SK-N-SH treated with all-trans-retinoic acid at 6 μM for 48 hours (cell line): ENCODE measurements around the gene BSPRY.

Experiments
- ATAC-seq: fragments of 200-7000 bp; cut with Tn5 transposase; 3 replicates; pipeline ENCODE4 v1.9.1; 2020; ENCODE audit warnings: mild to moderate bottlenecking, moderate library complexity
- ARNTL ChIP-seq: fragments of 450-650 bp; formaldehyde crosslinking; IDR thresholded peaks from 2 replicates; pipeline ENCODE4 v1.5.0; 2020; ENCODE audit warnings: low read depth, mild to moderate bottlenecking, moderate library complexity, borderline replicate concordance
- CSDC2 ChIP-seq: fragments of 250-450 bp; sonication (Bioruptor Pico); IDR thresholded peaks from 2 replicates; pipeline ENCODE4 v1.5.0; 2020; ENCODE audit warnings: mild to moderate bottlenecking, moderate library complexity
- ESRRG ChIP-seq: fragments of 250-450 bp; sonication (Bioruptor Pico); IDR thresholded peaks from 2 replicates; pipeline ENCODE4 v1.6.1; 2021; ENCODE audit warnings: mild to moderate bottlenecking
- OSR1 ChIP-seq: fragments of 250-450 bp; sonication (Bioruptor Pico); IDR thresholded peaks from 2 replicates; pipeline ENCODE4 v1.8.0; 2022; ENCODE audit warnings: moderate library complexity, mild to moderate bottlenecking, inconsistent platforms
- RARB ChIP-seq: fragments of 250-450 bp; sonication (Bioruptor Pico); IDR thresholded peaks from 2 replicates; pipeline ENCODE4 v1.8.0; 2021; ENCODE audit warnings: mild to moderate bottlenecking, moderate library complexity
- SNAI2 ChIP-seq: fragments of 250-450 bp; sonication (Bioruptor Pico); IDR thresholded peaks from 2 replicates; pipeline ENCODE4 v1.5.0; 2020; ENCODE audit warnings: mild to moderate bottlenecking, moderate library complexity
- TCF4 ChIP-seq: fragments of 250-450 bp; sonication (Bioruptor Pico); IDR thresholded peaks from 2 replicates; pipeline ENCODE4 v1.8.0; 2021; ENCODE audit warnings: mild to moderate bottlenecking, moderate library complexity, borderline replicate concordance
- TOX ChIP-seq: fragments of 250-450 bp; sonication (Bioruptor Pico); IDR thresholded peaks from 2 replicates; pipeline ENCODE4 v1.8.0; 2021; ENCODE audit warnings: mild to moderate bottlenecking, moderate library complexity, borderline replicate concordance
- ZC3H10 ChIP-seq: fragments of 250-450 bp; sonication (Bioruptor Pico); IDR thresholded peaks from 2 replicates; pipeline ENCODE4 v1.5.1; 2021; ENCODE audit warnings: mild to moderate bottlenecking, moderate library complexity
- ZFP3 ChIP-seq: fragments of 250-450 bp; sonication (Bioruptor Pico); IDR thresholded peaks from 2 replicates; pipeline ENCODE4 v1.5.0; 2020; ENCODE audit warnings: mild to moderate bottlenecking, moderate library complexity
- ZFP30 ChIP-seq: fragments of 450-650 bp; formaldehyde crosslinking; IDR thresholded peaks from 2 replicates; pipeline ENCODE4 v1.5.0; 2022; ENCODE audit warnings: mild to moderate bottlenecking, moderate library complexity
- ZNF565 ChIP-seq: fragments of 450-650 bp; formaldehyde crosslinking; conservative IDR thresholded peaks from 2 replicates; pipeline ENCODE4 v1.5.0; 2020; ENCODE audit warnings: low read depth, mild to moderate bottlenecking, moderate library complexity
- ZNF70 ChIP-seq: fragments of 450-650 bp; formaldehyde crosslinking; IDR thresholded peaks from 2 replicates; pipeline ENCODE4 v1.5.0; 2020; ENCODE audit warnings: mild to moderate bottlenecking, moderate library complexity
- ZNF8 ChIP-seq: fragments of 450-650 bp; formaldehyde crosslinking; IDR thresholded peaks from 2 replicates; pipeline ENCODE4 v1.5.0; 2020; ENCODE audit warnings: mild to moderate bottlenecking, moderate library complexity
- TF ChIP-seq, protein P1 (sequence below): fragments of 250-450 bp; sonication (Bioruptor Pico); IDR thresholded peaks from 2 replicates; pipeline ENCODE4 v1.5.1; 2021; ENCODE audit warnings: mild to moderate bottlenecking, moderate library complexity
- TF ChIP-seq, protein P2 (sequence below): fragments of 250-450 bp; sonication (Bioruptor Pico); IDR thresholded peaks from 2 replicates; pipeline ENCODE4 v1.8.0; 2020; ENCODE audit warnings: mild to moderate bottlenecking, moderate library complexity, borderline replicate concordance
- TF ChIP-seq, protein P3 (sequence below): fragments of 250-450 bp; sonication (Bioruptor Pico); IDR thresholded peaks from 2 replicates; pipeline ENCODE4 v1.5.0; 2020; ENCODE audit warnings: mild to moderate bottlenecking, moderate library complexity
- TF ChIP-seq, protein P4 (sequence below): fragments of 250-450 bp; sonication (Bioruptor Pico); IDR thresholded peaks from 2 replicates; pipeline ENCODE4 v1.8.0; 2021; ENCODE audit warnings: low read depth, mild to moderate bottlenecking, moderate library complexity, borderline replicate concordance

Gene BSPRY

DNA sequence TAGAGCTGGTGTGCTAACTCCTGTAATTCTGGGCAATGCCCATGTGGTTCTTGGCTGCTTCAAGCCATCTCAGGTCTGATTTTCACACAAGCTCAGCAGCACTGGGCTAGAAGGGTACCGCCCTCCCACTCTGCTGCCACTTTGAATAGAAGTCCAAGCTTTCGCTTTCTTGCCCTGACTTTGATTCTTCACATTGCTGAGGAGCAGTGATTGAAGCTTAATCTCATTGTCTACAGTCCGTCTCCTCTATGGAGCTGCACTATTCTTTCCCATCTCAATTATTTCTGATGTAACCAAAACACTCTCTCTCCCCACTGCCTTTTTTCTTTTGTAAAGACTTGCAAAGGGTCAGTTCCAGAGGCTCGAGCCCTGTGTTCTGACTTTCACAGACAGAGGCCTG is 33.3 kb upstream of the BSPRY start (continued):
- TF ChIP-seq, protein P1, sequence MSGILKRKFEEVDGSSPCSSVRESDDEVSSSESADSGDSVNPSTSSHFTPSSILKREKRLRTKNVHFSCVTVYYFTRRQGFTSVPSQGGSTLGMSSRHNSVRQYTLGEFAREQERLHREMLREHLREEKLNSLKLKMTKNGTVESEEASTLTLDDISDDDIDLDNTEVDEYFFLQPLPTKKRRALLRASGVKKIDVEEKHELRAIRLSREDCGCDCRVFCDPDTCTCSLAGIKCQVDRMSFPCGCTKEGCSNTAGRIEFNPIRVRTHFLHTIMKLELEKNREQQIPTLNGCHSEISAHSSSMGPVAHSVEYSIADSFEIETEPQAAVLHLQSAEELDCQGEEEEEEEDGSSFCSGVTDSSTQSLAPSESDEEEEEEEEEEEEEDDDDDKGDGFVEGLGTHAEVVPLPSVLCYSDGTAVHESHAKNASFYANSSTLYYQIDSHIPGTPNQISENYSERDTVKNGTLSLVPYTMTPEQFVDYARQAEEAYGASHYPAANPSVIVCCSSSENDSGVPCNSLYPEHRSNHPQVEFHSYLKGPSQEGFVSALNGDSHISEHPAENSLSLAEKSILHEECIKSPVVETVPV (CRISPR knock-in tag): no peak
- TF ChIP-seq OSR1 (CRISPR knock-in tag): no peak
- no peak for TF ChIP-seq ZFP30
- TF ChIP-seq SNAI2 (CRISPR knock-in tag): no peak
- no peak for TF ChIP-seq ZC3H10 (CRISPR knock-in tag)
- TF ChIP-seq, protein P2, sequence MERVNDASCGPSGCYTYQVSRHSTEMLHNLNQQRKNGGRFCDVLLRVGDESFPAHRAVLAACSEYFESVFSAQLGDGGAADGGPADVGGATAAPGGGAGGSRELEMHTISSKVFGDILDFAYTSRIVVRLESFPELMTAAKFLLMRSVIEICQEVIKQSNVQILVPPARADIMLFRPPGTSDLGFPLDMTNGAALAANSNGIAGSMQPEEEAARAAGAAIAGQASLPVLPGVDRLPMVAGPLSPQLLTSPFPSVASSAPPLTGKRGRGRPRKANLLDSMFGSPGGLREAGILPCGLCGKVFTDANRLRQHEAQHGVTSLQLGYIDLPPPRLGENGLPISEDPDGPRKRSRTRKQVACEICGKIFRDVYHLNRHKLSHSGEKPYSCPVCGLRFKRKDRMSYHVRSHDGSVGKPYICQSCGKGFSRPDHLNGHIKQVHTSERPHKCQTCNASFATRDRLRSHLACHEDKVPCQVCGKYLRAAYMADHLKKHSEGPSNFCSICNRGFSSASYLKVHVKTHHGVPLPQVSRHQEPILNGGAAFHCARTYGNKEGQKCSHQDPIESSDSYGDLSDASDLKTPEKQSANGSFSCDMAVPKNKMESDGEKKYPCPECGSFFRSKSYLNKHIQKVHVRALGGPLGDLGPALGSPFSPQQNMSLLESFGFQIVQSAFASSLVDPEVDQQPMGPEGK (CRISPR knock-in tag): no peak
- TF ChIP-seq ZNF8 (CRISPR knock-in tag): no peak
- TF ChIP-seq ZNF70 (CRISPR knock-in tag): no peak

DNA sequence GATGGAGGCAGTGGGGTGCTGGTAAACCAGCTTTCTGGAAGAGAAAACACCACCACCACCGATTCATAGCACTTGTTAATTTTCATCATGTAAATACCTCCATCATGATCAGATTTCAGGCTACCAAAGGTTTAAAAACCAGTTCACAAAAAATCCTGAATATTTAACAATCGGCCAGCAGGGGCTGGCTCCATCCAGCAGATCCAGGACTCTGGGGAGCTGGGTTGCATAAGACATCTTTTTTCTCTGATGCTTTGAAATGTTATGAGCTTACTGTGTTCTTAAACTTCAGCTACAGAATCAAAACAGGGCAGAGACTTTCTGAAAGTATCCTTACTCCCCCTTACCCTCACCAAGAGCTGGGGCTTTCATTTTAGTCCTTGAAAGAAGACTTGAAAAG is 31.6 kb upstream of the BSPRY start:
- ATAC-seq: no peak
- TF ChIP-seq ZNF70 (CRISPR knock-in tag) (no peak), ZNF8 (CRISPR knock-in tag) (no peak), OSR1 (CRISPR knock-in tag) (no peak)
- TF ChIP-seq, protein P3, sequence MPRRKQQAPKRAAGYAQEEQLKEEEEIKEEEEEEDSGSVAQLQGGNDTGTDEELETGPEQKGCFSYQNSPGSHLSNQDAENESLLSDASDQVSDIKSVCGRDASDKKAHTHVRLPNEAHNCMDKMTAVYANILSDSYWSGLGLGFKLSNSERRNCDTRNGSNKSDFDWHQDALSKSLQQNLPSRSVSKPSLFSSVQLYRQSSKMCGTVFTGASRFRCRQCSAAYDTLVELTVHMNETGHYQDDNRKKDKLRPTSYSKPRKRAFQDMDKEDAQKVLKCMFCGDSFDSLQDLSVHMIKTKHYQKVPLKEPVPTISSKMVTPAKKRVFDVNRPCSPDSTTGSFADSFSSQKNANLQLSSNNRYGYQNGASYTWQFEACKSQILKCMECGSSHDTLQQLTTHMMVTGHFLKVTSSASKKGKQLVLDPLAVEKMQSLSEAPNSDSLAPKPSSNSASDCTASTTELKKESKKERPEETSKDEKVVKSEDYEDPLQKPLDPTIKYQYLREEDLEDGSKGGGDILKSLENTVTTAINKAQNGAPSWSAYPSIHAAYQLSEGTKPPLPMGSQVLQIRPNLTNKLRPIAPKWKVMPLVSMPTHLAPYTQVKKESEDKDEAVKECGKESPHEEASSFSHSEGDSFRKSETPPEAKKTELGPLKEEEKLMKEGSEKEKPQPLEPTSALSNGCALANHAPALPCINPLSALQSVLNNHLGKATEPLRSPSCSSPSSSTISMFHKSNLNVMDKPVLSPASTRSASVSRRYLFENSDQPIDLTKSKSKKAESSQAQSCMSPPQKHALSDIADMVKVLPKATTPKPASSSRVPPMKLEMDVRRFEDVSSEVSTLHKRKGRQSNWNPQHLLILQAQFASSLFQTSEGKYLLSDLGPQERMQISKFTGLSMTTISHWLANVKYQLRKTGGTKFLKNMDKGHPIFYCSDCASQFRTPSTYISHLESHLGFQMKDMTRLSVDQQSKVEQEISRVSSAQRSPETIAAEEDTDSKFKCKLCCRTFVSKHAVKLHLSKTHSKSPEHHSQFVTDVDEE (CRISPR knock-in tag): no peak
- TF ChIP-seq, protein P2 (CRISPR knock-in tag): no peak
- TF ChIP-seq, protein P1 (CRISPR knock-in tag): no peak

DNA sequence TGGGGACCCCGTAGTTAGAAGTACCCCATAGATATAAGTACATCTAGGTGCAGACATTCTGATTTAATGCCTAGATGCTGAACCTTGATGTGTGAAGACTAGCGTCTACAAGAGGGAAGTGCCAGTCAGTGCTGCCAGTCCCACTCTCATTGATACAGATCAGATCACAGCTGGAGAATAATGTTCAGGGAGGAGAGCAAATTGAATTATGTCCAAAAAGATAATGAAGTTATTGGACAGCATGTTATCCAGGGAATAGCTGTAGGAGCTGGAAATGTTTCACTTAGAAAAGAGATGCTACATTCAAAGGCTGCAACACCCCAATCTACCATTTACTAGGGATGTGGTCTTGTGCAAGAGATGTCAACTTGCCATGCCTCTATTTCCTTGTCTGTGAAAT is 30.3 kb upstream of the BSPRY start:
- TF ChIP-seq OSR1 (CRISPR knock-in tag) (no peak), ZNF70 (CRISPR knock-in tag) (peak; percentile 91), TCF4 (CRISPR knock-in tag) (peak; percentile 33; the same call in 1 of the 2 replicates)
- no peak for ATAC-seq

DNA sequence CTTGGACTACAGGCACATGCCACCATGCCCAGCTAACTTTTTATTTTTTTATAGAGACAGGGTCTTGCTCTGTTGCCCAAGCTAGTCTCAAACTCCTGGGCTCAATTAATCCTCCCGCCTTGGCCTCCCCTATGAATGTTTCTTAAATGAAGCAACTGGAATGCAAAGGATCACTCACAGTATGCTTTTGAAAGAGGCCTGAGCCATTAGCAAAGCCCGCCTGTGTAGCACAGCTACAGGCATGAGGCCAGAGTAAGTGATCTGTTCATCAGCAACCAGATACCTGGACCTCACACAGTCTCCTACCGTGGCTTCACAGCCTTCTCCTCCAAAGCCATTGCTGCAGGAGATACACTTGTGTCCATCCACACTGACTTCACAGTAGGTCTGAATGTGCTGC is 29.3 kb upstream of the BSPRY start:
- ATAC-seq: no peak
- no peak for TF ChIP-seq ZNF8 (CRISPR knock-in tag)

DNA sequence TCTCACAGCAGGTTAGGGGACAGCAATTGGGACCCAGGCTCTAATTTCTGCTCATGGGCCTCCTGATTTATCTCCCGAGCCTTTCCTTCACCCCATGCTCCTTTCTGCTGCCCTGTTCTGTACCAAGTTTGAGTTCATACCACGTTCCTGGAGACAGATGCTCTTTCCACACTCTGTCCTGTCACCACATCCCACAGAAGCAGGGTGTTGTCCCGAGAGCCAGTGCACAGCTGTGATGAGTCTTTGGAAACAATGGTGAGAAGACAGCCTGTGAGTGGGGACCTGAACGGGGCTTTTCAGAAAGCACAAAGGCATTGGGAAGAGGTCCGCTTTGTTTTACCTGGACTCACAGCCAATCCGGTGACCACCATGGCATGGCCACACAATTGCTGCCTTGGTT is 26.7 kb upstream of the BSPRY start:
- ATAC-seq: no peak
- TF ChIP-seq RARB (no peak), ZNF8 (CRISPR knock-in tag) (no peak), CSDC2 (CRISPR knock-in tag) (no peak), ARNTL (CRISPR knock-in tag) (no peak), ZFP3 (CRISPR knock-in tag) (no peak), ZNF565 (CRISPR knock-in tag) (no peak), TCF4 (CRISPR knock-in tag) (no peak), ZFP30 (no peak), TOX (CRISPR knock-in tag) (no peak), ESRRG (CRISPR knock-in tag) (no peak)
- TF ChIP-seq, protein P4, sequence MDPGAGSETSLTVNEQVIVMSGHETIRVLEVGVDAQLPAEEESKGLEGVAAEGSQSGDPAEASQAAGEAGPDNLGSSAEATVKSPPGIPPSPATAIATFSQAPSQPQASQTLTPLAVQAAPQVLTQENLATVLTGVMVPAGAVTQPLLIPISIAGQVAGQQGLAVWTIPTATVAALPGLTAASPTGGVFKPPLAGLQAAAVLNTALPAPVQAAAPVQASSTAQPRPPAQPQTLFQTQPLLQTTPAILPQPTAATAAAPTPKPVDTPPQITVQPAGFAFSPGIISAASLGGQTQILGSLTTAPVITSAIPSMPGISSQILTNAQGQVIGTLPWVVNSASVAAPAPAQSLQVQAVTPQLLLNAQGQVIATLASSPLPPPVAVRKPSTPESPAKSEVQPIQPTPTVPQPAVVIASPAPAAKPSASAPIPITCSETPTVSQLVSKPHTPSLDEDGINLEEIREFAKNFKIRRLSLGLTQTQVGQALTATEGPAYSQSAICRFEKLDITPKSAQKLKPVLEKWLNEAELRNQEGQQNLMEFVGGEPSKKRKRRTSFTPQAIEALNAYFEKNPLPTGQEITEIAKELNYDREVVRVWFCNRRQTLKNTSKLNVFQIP (CRISPR knock-in tag): no peak
- TF ChIP-seq, protein P1 (CRISPR knock-in tag): no peak
